GM23338 (cell line): ENCODE results near the gene LDLRAD3. TPM values are rescaled to one million over a fixed set of nuclear protein-coding genes. Genes with fewer than 3 reads are reported as not detected.

Experiments
- ATAC-seq: fragments of 200-7000 bp; cut with Tn5 transposase; 3 replicates; pipeline ENCODE4 v1.9.1; 2020
- DNase-seq: peaks from one replicate; pipeline ENCODE4 v3.0.0-alpha.2; 2015; ENCODE audit warnings: low spot score
- H2AFZ ChIP-seq: fragments of 200-600 bp; sonication (generic); 2 replicates; pipeline ENCODE4 v1.8.0; 2016; ENCODE audit warnings: antibody characterized with exemption, mild to moderate bottlenecking, moderate library complexity
- H3F3A ChIP-seq: fragments of 200-600 bp; sonication (generic); replicated peaks from 2 replicates; pipeline ENCODE4 v1.8.0; 2017; ENCODE audit warnings: antibody characterized with exemption, mixed run types, low read depth
- H3K27ac ChIP-seq: fragments of 200-600 bp; sonication (generic); 2 replicates; pipeline ENCODE4 v1.6.1; 2016; ENCODE audit warnings: low read depth
- H3K27me3 ChIP-seq: fragments of 200-600 bp; sonication (generic); 2 replicates; pipeline ENCODE4 v1.8.0; 2016; ENCODE audit warnings: mild to moderate bottlenecking, mixed run types, moderate library complexity; ENCODE audit not compliant: insufficient read depth
- H3K36me3 ChIP-seq: fragments of 200-600 bp; sonication (generic); 2 replicates; pipeline ENCODE4 v1.8.0; 2016; ENCODE audit warnings: mild to moderate bottlenecking; ENCODE audit not compliant: insufficient read depth
- H3K4me1 ChIP-seq: fragments of 200-600 bp; sonication (generic); 2 replicates; pipeline ENCODE4 v1.8.0; 2016; ENCODE audit warnings: mild to moderate bottlenecking, moderate library complexity; ENCODE audit not compliant: insufficient read depth
- H3K4me2 ChIP-seq: fragments of 200-600 bp; sonication (generic); 2 replicates; pipeline ENCODE4 v1.7.1; 2017; ENCODE audit warnings: mixed run types
- H3K4me3 ChIP-seq: fragments of 200-600 bp; sonication (generic); 2 replicates; pipeline ENCODE4 v1.6.1; 2016; ENCODE audit warnings: mixed run types
- H3K79me2 ChIP-seq: fragments of 200-600 bp; sonication (generic); replicated peaks from 2 replicates; pipeline ENCODE4 v1.8.0; 2017; ENCODE audit warnings: mild to moderate bottlenecking; ENCODE audit not compliant: insufficient read depth
- H3K9me2 ChIP-seq: fragments of 200-600 bp; sonication (generic); 2 replicates; pipeline ENCODE4 v1.8.0; 2017; ENCODE audit not compliant: insufficient read depth
- H4K20me1 ChIP-seq: fragments of 200-600 bp; sonication (generic); replicated peaks from 2 replicates; pipeline ENCODE4 v1.8.0; 2017; ENCODE audit warnings: mild to moderate bottlenecking; ENCODE audit not compliant: insufficient read depth
- H3K27ac Mint-ChIP-seq: 2 replicates; pipeline ENCODE4 v1.8.0; 2020; ENCODE audit warnings: inconsistent platforms, mild to moderate bottlenecking, moderate library complexity, mixed read lengths
- H3K27me3 Mint-ChIP-seq: 3 replicates; pipeline ENCODE4 v1.8.0; 2022; ENCODE audit warnings: low read depth, mild to moderate bottlenecking, moderate library complexity, mixed read lengths, inconsistent platforms; ENCODE audit not compliant: insufficient read depth, poor library complexity
- H3K36me3 Mint-ChIP-seq: 3 replicates; pipeline ENCODE4 v1.8.0; 2021; ENCODE audit warnings: low read depth, mild to moderate bottlenecking, inconsistent platforms, moderate library complexity, mixed read lengths
- H3K4me1 Mint-ChIP-seq: 3 replicates; pipeline ENCODE4 v1.8.0; 2020; ENCODE audit warnings: mild to moderate bottlenecking, inconsistent platforms, mixed read lengths
- H3K4me3 Mint-ChIP-seq: 3 replicates; pipeline ENCODE4 v1.8.0; 2021; ENCODE audit warnings: moderate library complexity, mild to moderate bottlenecking, inconsistent platforms, mixed read lengths
- H3K9me3 Mint-ChIP-seq: 3 replicates; pipeline ENCODE4 v1.8.0; 2020; ENCODE audit warnings: moderate library complexity, mild to moderate bottlenecking, inconsistent platforms, mixed read lengths
- CREB1 ChIP-seq: fragments of 250-450 bp; sonication (Bioruptor Pico); IDR thresholded peaks from 2 replicates; pipeline ENCODE4 v1.5.0; 2020; ENCODE audit warnings: low read depth, mild to moderate bottlenecking, moderate library complexity
- EZH2phosphoT487 ChIP-seq: fragments of 200-600 bp; sonication (generic); IDR thresholded peaks from one replicate; pipeline ENCODE4 v1.8.1; 2018; ENCODE audit warnings: antibody characterized with exemption; ENCODE audit not compliant: unreplicated experiment
- JUNB ChIP-seq: IDR thresholded peaks from one replicate; pipeline ENCODE4 v1.6.1; 2016; ENCODE audit warnings: antibody characterized with exemption; ENCODE audit not compliant: unreplicated experiment
- NANOG ChIP-seq: IDR thresholded peaks from 2 replicates; pipeline ENCODE4 v1.6.1; 2016; ENCODE audit warnings: antibody characterized with exemption, borderline replicate concordance
- ZNF114 ChIP-seq: fragments of 250-450 bp; sonication (Bioruptor Pico); IDR thresholded peaks from 2 replicates; pipeline ENCODE4 v1.5.0; 2020; ENCODE audit warnings: mild to moderate bottlenecking, moderate library complexity
- ZNF331 ChIP-seq: fragments of 250-450 bp; sonication (Bioruptor Pico); IDR thresholded peaks from 2 replicates; pipeline ENCODE4 v1.5.0; 2020; ENCODE audit warnings: low read depth, mild to moderate bottlenecking, moderate library complexity
- polyA plus RNA-seq: library from polyadenylated mRNA; unstranded; fragments of >200 nt; fragmentation: Nextera tagmentation; extraction: Ambion mirVana; gene quantifications from 2 replicates; pipeline ENCODE4 v1.2.1, GENCODE V29; 2016
- total RNA-seq: library from RNA; depleted of rRNA; stranded (reverse); fragments of >200 nt; shearing (Covaris generic); gene quantifications from 2 replicates; pipeline ENCODE4 v1.2.3, GENCODE V29; 2014
- TF ChIP-seq, protein P1 (sequence below): fragments of 250-450 bp; sonication (Bioruptor Pico); IDR thresholded peaks from 2 replicates; pipeline ENCODE4 v1.5.0; 2020; ENCODE audit warnings: mild to moderate bottlenecking, moderate library complexity
- TF ChIP-seq, protein P2 (sequence below): IDR thresholded peaks from 2 replicates; pipeline ENCODE4 v1.6.1; 2016; ENCODE audit warnings: antibody characterized with exemption

Gene LDLRAD3
- total and polyA plus RNA-seq, 2 experiments from 2014 or later, result 8.5 to 19.4 TPM

DNA sequence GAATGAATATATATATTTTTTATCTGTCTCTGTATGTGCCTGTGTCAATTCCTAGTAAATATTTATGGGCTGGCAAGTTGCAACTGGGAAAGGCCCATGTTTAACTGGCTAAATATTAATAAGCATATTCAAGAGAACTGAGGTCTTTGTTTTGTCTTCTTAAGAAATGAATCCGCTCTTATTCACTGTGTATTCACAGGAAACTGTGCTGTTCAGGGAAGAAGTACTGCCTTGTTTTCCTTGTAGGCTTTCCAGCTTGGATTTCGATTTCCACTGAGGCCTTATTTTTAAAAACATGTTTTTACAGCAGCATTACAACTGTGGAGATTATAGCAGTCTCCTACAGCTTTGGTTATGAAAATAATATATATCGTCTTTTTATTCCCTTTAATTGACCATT lies 64.7 kb downstream of the LDLRAD3 start (continued):
- TF ChIP-seq, protein P1, sequence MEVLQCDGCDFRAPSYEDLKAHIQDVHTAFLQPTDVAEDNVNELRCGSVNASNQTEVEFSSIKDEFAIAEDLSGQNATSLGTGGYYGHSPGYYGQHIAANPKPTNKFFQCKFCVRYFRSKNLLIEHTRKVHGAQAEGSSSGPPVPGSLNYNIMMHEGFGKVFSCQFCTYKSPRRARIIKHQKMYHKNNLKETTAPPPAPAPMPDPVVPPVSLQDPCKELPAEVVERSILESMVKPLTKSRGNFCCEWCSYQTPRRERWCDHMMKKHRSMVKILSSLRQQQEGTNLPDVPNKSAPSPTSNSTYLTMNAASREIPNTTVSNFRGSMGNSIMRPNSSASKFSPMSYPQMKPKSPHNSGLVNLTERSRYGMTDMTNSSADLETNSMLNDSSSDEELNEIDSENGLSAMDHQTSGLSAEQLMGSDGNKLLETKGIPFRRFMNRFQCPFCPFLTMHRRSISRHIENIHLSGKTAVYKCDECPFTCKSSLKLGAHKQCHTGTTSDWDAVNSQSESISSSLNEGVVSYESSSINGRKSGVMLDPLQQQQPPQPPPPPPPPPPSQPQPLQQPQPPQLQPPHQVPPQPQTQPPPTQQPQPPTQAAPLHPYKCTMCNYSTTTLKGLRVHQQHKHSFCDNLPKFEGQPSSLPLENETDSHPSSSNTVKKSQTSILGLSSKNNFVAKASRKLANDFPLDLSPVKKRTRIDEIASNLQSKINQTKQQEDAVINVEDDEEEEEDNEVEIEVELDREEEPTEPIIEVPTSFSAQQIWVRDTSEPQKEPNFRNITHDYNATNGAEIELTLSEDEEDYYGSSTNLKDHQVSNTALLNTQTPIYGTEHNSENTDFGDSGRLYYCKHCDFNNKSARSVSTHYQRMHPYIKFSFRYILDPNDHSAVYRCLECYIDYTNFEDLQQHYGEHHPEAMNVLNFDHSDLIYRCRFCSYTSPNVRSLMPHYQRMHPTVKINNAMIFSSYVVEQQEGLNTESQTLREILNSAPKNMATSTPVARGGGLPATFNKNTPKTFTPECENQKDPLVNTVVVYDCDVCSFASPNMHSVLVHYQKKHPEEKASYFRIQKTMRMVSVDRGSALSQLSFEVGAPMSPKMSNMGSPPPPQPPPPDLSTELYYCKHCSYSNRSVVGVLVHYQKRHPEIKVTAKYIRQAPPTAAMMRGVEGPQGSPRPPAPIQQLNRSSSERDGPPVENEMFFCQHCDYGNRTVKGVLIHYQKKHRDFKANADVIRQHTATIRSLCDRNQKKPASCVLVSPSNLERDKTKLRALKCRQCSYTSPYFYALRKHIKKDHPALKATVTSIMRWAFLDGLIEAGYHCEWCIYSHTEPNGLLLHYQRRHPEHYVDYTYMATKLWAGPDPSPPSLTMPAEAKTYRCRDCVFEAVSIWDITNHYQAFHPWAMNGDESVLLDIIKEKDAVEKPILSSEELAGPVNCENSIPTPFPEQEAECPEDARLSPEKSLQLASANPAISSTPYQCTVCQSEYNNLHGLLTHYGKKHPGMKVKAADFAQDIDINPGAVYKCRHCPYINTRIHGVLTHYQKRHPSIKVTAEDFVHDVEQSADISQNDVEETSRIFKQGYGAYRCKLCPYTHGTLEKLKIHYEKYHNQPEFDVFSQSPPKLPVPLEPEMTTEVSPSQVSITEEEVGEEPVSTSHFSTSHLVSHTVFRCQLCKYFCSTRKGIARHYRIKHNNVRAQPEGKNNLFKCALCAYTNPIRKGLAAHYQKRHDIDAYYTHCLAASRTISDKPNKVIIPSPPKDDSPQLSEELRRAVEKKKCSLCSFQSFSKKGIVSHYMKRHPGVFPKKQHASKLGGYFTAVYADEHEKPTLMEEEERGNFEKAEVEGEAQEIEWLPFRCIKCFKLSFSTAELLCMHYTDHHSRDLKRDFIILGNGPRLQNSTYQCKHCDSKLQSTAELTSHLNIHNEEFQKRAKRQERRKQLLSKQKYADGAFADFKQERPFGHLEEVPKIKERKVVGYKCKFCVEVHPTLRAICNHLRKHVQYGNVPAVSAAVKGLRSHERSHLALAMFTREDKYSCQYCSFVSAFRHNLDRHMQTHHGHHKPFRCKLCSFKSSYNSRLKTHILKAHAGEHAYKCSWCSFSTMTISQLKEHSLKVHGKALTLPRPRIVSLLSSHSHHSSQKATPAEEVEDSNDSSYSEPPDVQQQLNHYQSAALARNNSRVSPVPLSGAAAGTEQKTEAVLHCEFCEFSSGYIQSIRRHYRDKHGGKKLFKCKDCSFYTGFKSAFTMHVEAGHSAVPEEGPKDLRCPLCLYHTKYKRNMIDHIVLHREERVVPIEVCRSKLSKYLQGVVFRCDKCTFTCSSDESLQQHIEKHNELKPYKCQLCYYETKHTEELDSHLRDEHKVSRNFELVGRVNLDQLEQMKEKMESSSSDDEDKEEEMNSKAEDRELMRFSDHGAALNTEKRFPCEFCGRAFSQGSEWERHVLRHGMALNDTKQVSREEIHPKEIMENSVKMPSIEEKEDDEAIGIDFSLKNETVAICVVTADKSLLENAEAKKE (CRISPR knock-in tag), result no peak
- TF ChIP-seq, protein P2, sequence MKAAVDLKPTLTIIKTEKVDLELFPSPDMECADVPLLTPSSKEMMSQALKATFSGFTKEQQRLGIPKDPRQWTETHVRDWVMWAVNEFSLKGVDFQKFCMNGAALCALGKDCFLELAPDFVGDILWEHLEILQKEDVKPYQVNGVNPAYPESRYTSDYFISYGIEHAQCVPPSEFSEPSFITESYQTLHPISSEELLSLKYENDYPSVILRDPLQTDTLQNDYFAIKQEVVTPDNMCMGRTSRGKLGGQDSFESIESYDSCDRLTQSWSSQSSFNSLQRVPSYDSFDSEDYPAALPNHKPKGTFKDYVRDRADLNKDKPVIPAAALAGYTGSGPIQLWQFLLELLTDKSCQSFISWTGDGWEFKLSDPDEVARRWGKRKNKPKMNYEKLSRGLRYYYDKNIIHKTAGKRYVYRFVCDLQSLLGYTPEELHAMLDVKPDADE, result no peak
- TF ChIP-seq NANOG (no peak), CREB1 (CRISPR knock-in tag) (no peak)

DNA sequence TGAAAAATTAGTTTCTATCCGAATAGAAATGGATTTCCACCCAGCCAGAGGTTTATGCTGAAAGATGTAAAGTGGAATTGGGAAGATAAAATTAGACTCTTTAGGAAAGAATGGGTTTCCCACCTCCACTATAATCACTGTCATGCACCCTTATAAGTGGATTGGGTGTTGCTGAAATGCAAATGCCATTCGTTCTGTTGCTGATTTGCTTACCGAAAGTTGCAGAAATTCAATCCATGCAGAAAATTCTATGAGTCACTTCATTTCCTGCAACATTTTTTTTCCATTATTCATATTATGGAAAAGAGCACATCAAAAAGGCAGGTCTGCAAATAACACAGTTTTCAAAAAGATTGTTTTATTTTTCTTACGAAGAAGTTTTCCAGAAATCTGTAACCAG lies 65.6 kb downstream of the LDLRAD3 start:
- H4K20me1 ChIP-seq, result peaks cover 3% of the 10 kb centered on the region
- DNase-seq (no peak), ATAC-seq (no peak)
- H3K9me3 Mint-ChIP-seq, result peaks cover 16% of the 10 kb centered on the region
- H3K4me3 ChIP-seq, result no peak overlapping the region
- H3K27me3 ChIP-seq, result no peaks in the 10 kb centered on the region
- H3K4me2 ChIP-seq, result peak overlapping the region; percentile 52
- H3K27ac Mint-ChIP-seq, result no peak overlapping the region
- peaks cover 5% of the 10 kb centered on the region; the same call in 1 of the 2 replicates for H3K9me2 ChIP-seq
- no peak overlapping the region for H3K27ac ChIP-seq
- H3F3A ChIP-seq, result no peaks in the 10 kb centered on the region
- H3K36me3 ChIP-seq, result no peaks in the 10 kb centered on the region
- H3K4me1 Mint-ChIP-seq, result peaks cover 27% of the 10 kb centered on the region
- H3K36me3 Mint-ChIP-seq, result peaks cover 17% of the 10 kb centered on the region
- peaks cover 63% of the 10 kb centered on the region for H3K79me2 ChIP-seq
- H3K27me3 Mint-ChIP-seq, result peaks cover 5% of the 10 kb centered on the region
- H3K4me3 Mint-ChIP-seq, result no peak overlapping the region
- H2AFZ ChIP-seq, result no peak overlapping the region
- peaks cover 11% of the 10 kb centered on the region for H3K4me1 ChIP-seq
- no peak for TF ChIP-seq JUNB
- TF ChIP-seq EZH2phosphoT487, result no peak
- TF ChIP-seq CREB1 (CRISPR knock-in tag), result no peak
- no peak for TF ChIP-seq ZNF114 (CRISPR knock-in tag)
- TF ChIP-seq, protein P2, result no peak
- no peak for TF ChIP-seq ZNF331 (CRISPR knock-in tag)
